B cell (primary cell): ENCODE data around the gene ZNF438.

Experiments
- CTCF ChIP-seq: fragments of 200-600 bp; IDR thresholded peaks from one replicate; pipeline ENCODE4 v1.8.0; 2022; ENCODE audit warnings: antibody characterized with exemption, mild to moderate bottlenecking
- EZH2 ChIP-seq: IDR thresholded peaks from 2 replicates; pipeline ENCODE4 v1.6.1; 2012; ENCODE audit warnings: borderline replicate concordance, low read depth, mild to moderate bottlenecking, moderate library complexity, low read length; ENCODE audit not compliant: insufficient read depth, poor library complexity, severe bottlenecking

GRCh38 chr10:30842185-30842584 is 189.5 kb downstream of the ZNF438 start:
- TF ChIP-seq CTCF, result no peak
- TF ChIP-seq EZH2, result no peak
